T-helper 2 cell (primary cell): ENCODE data around the gene ZBTB46.
"Not testable (repeated sequence)": the region's sequence is repeated elsewhere in the genome, so short reads cannot be mapped to it uniquely, and the experiment has no call there.

ENCODE experiments used
- DNase-seq, 5 experiments: peaks; one replicate each; pipeline versions ENCODE4 v3.0.0 to v3.0.0-alpha.2; 2012 to 2022

ZBTB46 gene

GRCh38 chr20:63734111-63734945, 96.7 kb downstream of the ZBTB46 start:
- DNase-seq: no peak

GRCh38 chr20:63733579-63734081, 97.4 kb downstream of the ZBTB46 start:
- no peak for DNase-seq

- DNase-seq: no peak
Measured at GRCh38 chr20:63733117-63733516, 97.9 kb downstream of the ZBTB46 start.

GRCh38 chr20:63732118-63733095, 98.7 kb downstream of the ZBTB46 start:
- DNase-seq: no peak

- no peak for DNase-seq
Measured at GRCh38 chr20:63731410-63731809, 99.7 kb downstream of the ZBTB46 start.

- DNase-seq: not testable (repeated sequence)
Measured at GRCh38 chr20:63730189-63730733, 100.8 kb downstream of the ZBTB46 start.

GRCh38 chr20:63722967-63723622, 108.0 kb downstream of the ZBTB46 start:
- not testable (repeated sequence) for DNase-seq

- no peak for DNase-seq
Measured at GRCh38 chr20:63718996-63719395, 112.1 kb downstream of the ZBTB46 start.

- peak in 1 of 5 experiments; percentile 15 for DNase-seq
Measured at GRCh38 chr20:63714858-63715257, 116.2 kb downstream of the ZBTB46 start.

- DNase-seq: no peak
Measured at GRCh38 chr20:63712191-63712590, 118.9 kb downstream of the ZBTB46 start.

GRCh38 chr20:63711085-63711645, 119.9 kb downstream of the ZBTB46 start:
- DNase-seq: no peak

- no peak for DNase-seq
Measured at GRCh38 chr20:63709149-63709527, 121.9 kb downstream of the ZBTB46 start.

GRCh38 chr20:63708301-63709148, 122.5 kb downstream of the ZBTB46 start:
- peak in 2 of 5 experiments; percentile 7 to 18 for DNase-seq

- DNase-seq: peak; percentile 74 to 94 (median 81)
Measured at GRCh38 chr20:63707558-63708300, 123.3 kb downstream of the ZBTB46 start, which contains the start of the genes ARFRP1 and ZGPAT. ARFRP1 (minus strand) TSS chr20:63707976; CDS start chr20:63707091, 885 bp downstream. ZGPAT (plus strand) TSS chr20:63708039; CDS start chr20:63708581, 542 bp downstream.

- peak; percentile 26 to 78 (median 47) for DNase-seq
Measured at GRCh38 chr20:63706852-63707557, 124.1 kb downstream of the ZBTB46 start.

- no peak for DNase-seq
Measured at GRCh38 chr20:63706027-63706695, 124.9 kb downstream of the ZBTB46 start.

- no peak for DNase-seq
Measured at GRCh38 chr20:63705232-63706026, 125.6 kb downstream of the ZBTB46 start.

GRCh38 chr20:63704749-63705117, 126.3 kb downstream of the ZBTB46 start:
- no peak for DNase-seq
